OCI-LY1 (cell line): ENCODE data around the gene CTNS.

Experiments used
- H2AFZ ChIP-seq: fragments of 200-600 bp; sonication (generic), shearing (Covaris generic); 2 replicates; pipeline ENCODE4 v1.6.0; 2014; ENCODE audit warnings: antibody characterized with exemption, mild to moderate bottlenecking, low read length
- H3F3A ChIP-seq: fragments of 200-600 bp; sonication (generic), shearing (Covaris generic); 2 replicates; pipeline ENCODE4 v1.6.0; 2014; ENCODE audit warnings: mild to moderate bottlenecking, antibody characterized with exemption, low read length, moderate library complexity; ENCODE audit not compliant: insufficient read depth
- H3K27ac ChIP-seq: fragments of 200-600 bp; sonication (generic); 2 replicates; pipeline ENCODE4 v1.5.1; 2014; ENCODE audit warnings: low read length, mixed run types, mild to moderate bottlenecking, low read depth; ENCODE audit not compliant: poor library complexity, severe bottlenecking
- H3K27me3 ChIP-seq: fragments of 200-600 bp; sonication (generic); 2 replicates; pipeline ENCODE4 v1.6.0; 2014; ENCODE audit warnings: antibody characterized with exemption, mild to moderate bottlenecking, low read length, moderate library complexity; ENCODE audit not compliant: insufficient read depth
- H3K36me3 ChIP-seq: fragments of 200-600 bp; sonication (generic); 2 replicates; pipeline ENCODE4 v1.6.1; 2014; ENCODE audit warnings: mild to moderate bottlenecking, antibody characterized with exemption, low read length, moderate library complexity, mixed read lengths; ENCODE audit not compliant: insufficient read depth
- H3K4me1 ChIP-seq: fragments of 200-600 bp; sonication (generic); 2 replicates; pipeline ENCODE4 v1.5.1; 2014; ENCODE audit warnings: mild to moderate bottlenecking, low read length, moderate library complexity; ENCODE audit not compliant: insufficient read depth, severe bottlenecking
- H3K4me2 ChIP-seq: fragments of 200-600 bp; sonication (generic), shearing (Covaris generic); 2 replicates; pipeline ENCODE4 v1.6.1; 2014; ENCODE audit warnings: low read length
- H3K4me3 ChIP-seq: fragments of 200-600 bp; sonication (generic); 2 replicates; pipeline ENCODE4 v1.5.1; 2014; ENCODE audit warnings: low read length, low read depth, mild to moderate bottlenecking, mixed read lengths; ENCODE audit not compliant: poor library complexity, severe bottlenecking
- H3K79me2 ChIP-seq: fragments of 200-600 bp; shearing (Covaris generic); 2 replicates; pipeline ENCODE4 v1.6.1; 2016; ENCODE audit warnings: mixed run types, low read length, mixed read lengths; ENCODE audit not compliant: insufficient read depth
- H3K9ac ChIP-seq: fragments of 200-600 bp; sonication (generic), shearing (Covaris generic); 2 replicates; pipeline ENCODE4 v1.6.1; 2014; ENCODE audit warnings: mild to moderate bottlenecking, low read length, mixed read lengths
- H3K9me2 ChIP-seq: fragments of 200-600 bp; sonication (generic), shearing (Covaris generic); 2 replicates; pipeline ENCODE4 v1.6.1; 2014; ENCODE audit warnings: low read depth, mild to moderate bottlenecking, low read length, mixed read lengths
- H3K9me3 ChIP-seq: fragments of 200-600 bp; shearing (Covaris generic); 2 replicates; pipeline ENCODE4 v1.6.1; 2014; ENCODE audit warnings: low read length, mixed read lengths
- H4K20me1 ChIP-seq: fragments of 200-600 bp; sonication (generic), shearing (Covaris generic); 2 replicates; pipeline ENCODE4 v1.6.0; 2016; ENCODE audit warnings: mild to moderate bottlenecking, low read length; ENCODE audit not compliant: insufficient read depth
- EZH2 ChIP-seq: fragments of 200-600 bp; sonication (generic), shearing (Covaris generic); IDR thresholded peaks from 2 replicates; pipeline ENCODE4 v1.8.0; 2017; ENCODE audit warnings: borderline replicate concordance, mixed run types, mild to moderate bottlenecking, antibody characterized with exemption, low read length, moderate library complexity, mixed read lengths
- TF ChIP-seq, protein P1 (sequence below): fragments of 200-600 bp; sonication (generic), shearing (Covaris generic); IDR thresholded peaks from 2 replicates; pipeline ENCODE4 v1.5.1; 2017; ENCODE audit warnings: mild to moderate bottlenecking, antibody characterized with exemption, low read length, moderate library complexity, mixed read lengths

CTNS gene

DNA sequence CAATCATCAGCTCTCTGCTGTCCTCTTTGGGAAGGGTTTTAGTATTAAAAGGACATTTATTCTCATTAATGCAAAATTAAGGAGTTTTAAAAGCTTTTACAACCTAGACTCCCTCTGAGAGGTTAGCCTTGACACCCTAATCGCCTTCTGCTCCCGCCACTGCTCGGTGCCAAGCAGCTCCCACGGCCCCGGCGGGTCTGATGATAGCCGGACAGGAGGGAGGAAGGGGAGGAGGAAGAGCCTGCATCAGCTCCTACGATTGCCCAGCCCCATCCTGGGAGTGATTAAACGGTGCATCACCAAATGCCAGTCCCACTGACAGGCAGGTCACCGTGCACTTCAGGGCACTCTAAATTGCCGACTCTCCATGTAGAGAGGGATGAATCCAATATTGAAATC, 8.8 kb upstream of the CTNS start:
- Histone ChIP-seq H3F3A (no peaks in the 10 kb centered on the region), H3K27ac (no peak overlapping the region), H3K4me3 (no peak overlapping the region), H4K20me1 (no peaks in the 10 kb centered on the region), H3K27me3 (no peaks in the 10 kb centered on the region), H3K4me2 (no peak overlapping the region), H3K9me3 (no peaks in the 10 kb centered on the region), H3K79me2 (no peaks in the 10 kb centered on the region), H3K4me1 (no peaks in the 10 kb centered on the region), H3K9ac (no peak overlapping the region), H3K9me2 (no peaks in the 10 kb centered on the region), H2AFZ (no peak overlapping the region), H3K36me3 (peaks cover 55% of the 10 kb centered on the region)
- no peak for TF ChIP-seq EZH2
- TF ChIP-seq, protein P1, sequence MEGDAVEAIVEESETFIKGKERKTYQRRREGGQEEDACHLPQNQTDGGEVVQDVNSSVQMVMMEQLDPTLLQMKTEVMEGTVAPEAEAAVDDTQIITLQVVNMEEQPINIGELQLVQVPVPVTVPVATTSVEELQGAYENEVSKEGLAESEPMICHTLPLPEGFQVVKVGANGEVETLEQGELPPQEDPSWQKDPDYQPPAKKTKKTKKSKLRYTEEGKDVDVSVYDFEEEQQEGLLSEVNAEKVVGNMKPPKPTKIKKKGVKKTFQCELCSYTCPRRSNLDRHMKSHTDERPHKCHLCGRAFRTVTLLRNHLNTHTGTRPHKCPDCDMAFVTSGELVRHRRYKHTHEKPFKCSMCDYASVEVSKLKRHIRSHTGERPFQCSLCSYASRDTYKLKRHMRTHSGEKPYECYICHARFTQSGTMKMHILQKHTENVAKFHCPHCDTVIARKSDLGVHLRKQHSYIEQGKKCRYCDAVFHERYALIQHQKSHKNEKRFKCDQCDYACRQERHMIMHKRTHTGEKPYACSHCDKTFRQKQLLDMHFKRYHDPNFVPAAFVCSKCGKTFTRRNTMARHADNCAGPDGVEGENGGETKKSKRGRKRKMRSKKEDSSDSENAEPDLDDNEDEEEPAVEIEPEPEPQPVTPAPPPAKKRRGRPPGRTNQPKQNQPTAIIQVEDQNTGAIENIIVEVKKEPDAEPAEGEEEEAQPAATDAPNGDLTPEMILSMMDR: no peak

DNA sequence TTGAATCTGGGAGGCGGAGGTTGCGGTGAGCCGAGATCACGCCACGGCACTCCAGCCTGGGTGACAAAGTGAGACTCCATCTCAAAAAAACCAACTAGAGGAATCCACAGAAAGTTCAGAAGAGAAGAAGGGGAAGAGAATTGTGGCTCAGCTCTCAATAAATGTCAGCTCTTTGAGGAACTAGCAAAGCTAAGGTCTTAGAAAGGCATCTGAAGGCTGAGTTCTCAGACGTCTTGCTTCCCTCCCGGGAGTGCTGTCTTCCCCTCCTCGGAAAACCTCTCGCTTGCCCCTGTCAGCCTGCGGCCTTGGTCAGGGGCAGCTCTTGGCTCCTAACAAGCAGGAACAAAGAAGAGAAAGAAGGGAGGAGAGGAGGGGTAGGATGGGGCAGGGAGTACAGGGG, 5.8 kb upstream of the CTNS start:
- Histone ChIP-seq H3K4me2 (no peak overlapping the region), H3K9ac (no peak overlapping the region), H3K27ac (no peak overlapping the region), H3K79me2 (no peaks in the 10 kb centered on the region), H3K36me3 (peaks cover 39% of the 10 kb centered on the region), H3K27me3 (no peaks in the 10 kb centered on the region), H2AFZ (no peak overlapping the region), H3K4me3 (no peak overlapping the region), H3K4me1 (peaks cover 3% of the 10 kb centered on the region), H3F3A (no peaks in the 10 kb centered on the region), H3K9me3 (no peaks in the 10 kb centered on the region), H3K9me2 (no peaks in the 10 kb centered on the region), H4K20me1 (no peaks in the 10 kb centered on the region)
- no peak for TF ChIP-seq EZH2
- TF ChIP-seq, protein P1: no peak

DNA sequence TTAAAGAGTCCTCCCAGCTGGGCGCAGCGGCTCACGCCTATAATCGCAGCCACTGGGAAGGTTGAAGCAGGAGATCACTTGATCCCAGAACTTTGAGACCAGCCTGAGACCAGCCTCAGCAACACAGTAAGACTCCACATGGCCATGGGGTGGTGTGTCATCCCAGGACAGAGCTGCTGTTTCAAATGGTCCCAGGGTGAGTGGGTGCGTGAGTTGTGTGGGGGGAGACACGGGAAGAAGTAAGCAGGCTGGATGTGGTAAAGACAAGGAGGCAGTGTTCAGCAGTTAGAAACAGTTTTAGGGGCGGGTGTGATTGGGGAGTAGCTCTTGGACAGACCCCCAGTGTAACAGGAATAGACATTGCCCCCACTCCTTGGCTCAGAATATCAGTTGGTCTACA, 4.3 kb upstream of the CTNS start:
- no peaks in the 10 kb centered on the region for H4K20me1 ChIP-seq
- no peaks in the 10 kb centered on the region for H3K79me2 ChIP-seq
- H3K4me3 ChIP-seq: no peak overlapping the region
- H3K9ac ChIP-seq: no peak overlapping the region
- TF ChIP-seq, protein P1: no peak
- no peak for TF ChIP-seq EZH2
- H3K9me2 ChIP-seq: no peaks in the 10 kb centered on the region
- no peaks in the 10 kb centered on the region for H3K9me3 ChIP-seq
- no peak overlapping the region for H3K27ac ChIP-seq
- H2AFZ ChIP-seq: no peak overlapping the region
- H3K4me1 ChIP-seq: peaks cover 7% of the 10 kb centered on the region
- peaks cover 28% of the 10 kb centered on the region for H3K36me3 ChIP-seq
- no peak overlapping the region for H3K4me2 ChIP-seq
- H3F3A ChIP-seq: no peaks in the 10 kb centered on the region
- H3K27me3 ChIP-seq: no peaks in the 10 kb centered on the region
